ENCODE data around the gene DCUN1D3. TPM values are rescaled to one million over a fixed set of nuclear protein-coding genes. Genes with fewer than 3 reads are reported as not detected.

The DCUN1D3 gene
- total and polyA plus RNA-seq, 2 donors (not counting 1 experiment from before 2014, with no cell fraction given): 20.4 to 42.8 TPM

DNA sequence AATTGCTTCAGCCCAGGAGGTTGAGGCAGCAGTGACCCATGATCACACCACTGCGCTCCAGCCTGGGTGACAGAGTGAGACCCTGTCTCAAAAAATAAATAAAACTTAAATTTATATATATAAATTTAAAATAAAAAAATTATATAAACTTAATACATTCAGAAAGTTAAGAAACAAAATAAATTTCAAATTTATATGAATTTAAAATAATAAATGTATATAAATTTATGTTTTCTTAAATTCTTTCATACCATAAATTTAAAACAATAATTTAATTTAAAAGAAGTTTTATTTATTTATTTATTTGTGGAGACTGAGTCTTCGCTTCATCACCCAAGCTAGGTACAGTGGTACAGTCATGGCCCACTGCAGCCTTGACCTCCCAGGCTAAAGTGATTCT lies 20.6 kb upstream of the DCUN1D3 start:
- no peak overlapping the region for H3K9ac ChIP-seq (ENCODE audit: insufficient read depth, low read length)
- no peak overlapping the region for H3K27ac ChIP-seq (ENCODE audit: insufficient read depth, low read length)
- H3K9me3 ChIP-seq (ENCODE audit: control insufficient read depth, insufficient read depth, low read depth, low read length): no peaks in the 10 kb centered on the region
- no peaks in the 10 kb centered on the region for H4K20me1 ChIP-seq (ENCODE audit: control insufficient read depth, extremely low read depth, insufficient read depth, low read length)
- H3K4me3 ChIP-seq (replicated peaks in 1 of 4; ENCODE audit: control extremely low read depth in 1 of 4, insufficient read depth in 1 of 4, low read depth in 3 of 4, low read length in 4 of 4): no peak overlapping the region
- no peaks in the 10 kb centered on the region for H3K79me2 ChIP-seq (ENCODE audit: control insufficient read depth, insufficient read depth, low read length)
- H3K4me2 ChIP-seq (ENCODE audit: extremely low read depth, insufficient read depth, low read length): no peak overlapping the region
- no peak for TF ChIP-seq EZH2 (IDR thresholded peaks at IDR 0.05; ENCODE audit: low read length, missing control alignments)
- TF ChIP-seq, protein P1, sequence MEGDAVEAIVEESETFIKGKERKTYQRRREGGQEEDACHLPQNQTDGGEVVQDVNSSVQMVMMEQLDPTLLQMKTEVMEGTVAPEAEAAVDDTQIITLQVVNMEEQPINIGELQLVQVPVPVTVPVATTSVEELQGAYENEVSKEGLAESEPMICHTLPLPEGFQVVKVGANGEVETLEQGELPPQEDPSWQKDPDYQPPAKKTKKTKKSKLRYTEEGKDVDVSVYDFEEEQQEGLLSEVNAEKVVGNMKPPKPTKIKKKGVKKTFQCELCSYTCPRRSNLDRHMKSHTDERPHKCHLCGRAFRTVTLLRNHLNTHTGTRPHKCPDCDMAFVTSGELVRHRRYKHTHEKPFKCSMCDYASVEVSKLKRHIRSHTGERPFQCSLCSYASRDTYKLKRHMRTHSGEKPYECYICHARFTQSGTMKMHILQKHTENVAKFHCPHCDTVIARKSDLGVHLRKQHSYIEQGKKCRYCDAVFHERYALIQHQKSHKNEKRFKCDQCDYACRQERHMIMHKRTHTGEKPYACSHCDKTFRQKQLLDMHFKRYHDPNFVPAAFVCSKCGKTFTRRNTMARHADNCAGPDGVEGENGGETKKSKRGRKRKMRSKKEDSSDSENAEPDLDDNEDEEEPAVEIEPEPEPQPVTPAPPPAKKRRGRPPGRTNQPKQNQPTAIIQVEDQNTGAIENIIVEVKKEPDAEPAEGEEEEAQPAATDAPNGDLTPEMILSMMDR (conservative IDR thresholded peaks at IDR 0.05 in 1 of 2, IDR thresholded peaks at IDR 0.05 in 1 of 2; ENCODE audit: low read depth in 1 of 2, low read length in 2 of 2): no peak
- DNase-seq (ENCODE audit: low read depth in 2 of 2): no peak
- no peak overlapping the region for H2AFZ ChIP-seq (ENCODE audit: low read length)
- H3K4me1 ChIP-seq (ENCODE audit: control insufficient read depth, extremely low read depth, insufficient read depth, low read length): peaks cover 9% of the 10 kb centered on the region
- no peaks in the 10 kb centered on the region for H3K36me3 ChIP-seq (ENCODE audit: control insufficient read depth, insufficient read depth, low read length)
- no peaks in the 10 kb centered on the region for H3K27me3 ChIP-seq (ENCODE audit: control insufficient read depth, insufficient read depth, low read length)

DNA sequence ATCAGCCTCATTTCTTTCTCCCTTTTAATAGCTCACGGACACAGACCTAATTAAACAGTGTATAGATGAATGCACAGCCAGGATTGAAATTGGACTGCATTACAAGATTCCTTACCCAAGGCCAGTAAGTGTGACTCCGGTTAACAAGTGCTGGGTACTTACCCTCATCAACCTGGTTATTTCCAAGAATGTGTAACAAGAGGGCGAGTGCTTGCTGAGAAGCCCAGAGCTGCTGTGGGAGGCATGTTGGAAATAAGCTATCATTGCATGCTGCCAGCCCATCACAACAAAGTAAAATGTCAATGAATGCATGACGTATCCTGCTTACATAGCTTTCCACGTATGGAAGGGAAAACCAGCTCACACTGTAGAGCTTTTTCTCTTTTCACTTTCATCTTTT lies 19.9 kb upstream of the DCUN1D3 start:
- Histone ChIP-seq H3K36me3 (ENCODE audit: control insufficient read depth, insufficient read depth, low read length) (no peaks in the 10 kb centered on the region), H3K9ac (ENCODE audit: insufficient read depth, low read length) (no peak overlapping the region), H3K9me3 (ENCODE audit: control insufficient read depth, insufficient read depth, low read depth, low read length) (no peaks in the 10 kb centered on the region), H3K4me3 (replicated peaks in 1 of 4; ENCODE audit: control extremely low read depth in 1 of 4, insufficient read depth in 1 of 4, low read depth in 3 of 4, low read length in 4 of 4) (no peak overlapping the region), H3K27ac (ENCODE audit: insufficient read depth, low read length) (no peak overlapping the region), H3K4me1 (ENCODE audit: control insufficient read depth, extremely low read depth, insufficient read depth, low read length) (peaks cover 9% of the 10 kb centered on the region), H3K79me2 (ENCODE audit: control insufficient read depth, insufficient read depth, low read length) (no peaks in the 10 kb centered on the region), H3K27me3 (ENCODE audit: control insufficient read depth, insufficient read depth, low read length) (no peaks in the 10 kb centered on the region), H2AFZ (ENCODE audit: low read length) (no peak overlapping the region), H3K4me2 (ENCODE audit: extremely low read depth, insufficient read depth, low read length) (no peak overlapping the region), H4K20me1 (ENCODE audit: control insufficient read depth, extremely low read depth, insufficient read depth, low read length) (no peaks in the 10 kb centered on the region)
- no peak for DNase-seq (ENCODE audit: low read depth in 2 of 2)
- TF ChIP-seq, protein P1 (conservative IDR thresholded peaks at IDR 0.05 in 1 of 2, IDR thresholded peaks at IDR 0.05 in 1 of 2; ENCODE audit: low read depth in 1 of 2, low read length in 2 of 2): no peak
- TF ChIP-seq EZH2 (IDR thresholded peaks at IDR 0.05; ENCODE audit: low read length, missing control alignments): no peak

DNA sequence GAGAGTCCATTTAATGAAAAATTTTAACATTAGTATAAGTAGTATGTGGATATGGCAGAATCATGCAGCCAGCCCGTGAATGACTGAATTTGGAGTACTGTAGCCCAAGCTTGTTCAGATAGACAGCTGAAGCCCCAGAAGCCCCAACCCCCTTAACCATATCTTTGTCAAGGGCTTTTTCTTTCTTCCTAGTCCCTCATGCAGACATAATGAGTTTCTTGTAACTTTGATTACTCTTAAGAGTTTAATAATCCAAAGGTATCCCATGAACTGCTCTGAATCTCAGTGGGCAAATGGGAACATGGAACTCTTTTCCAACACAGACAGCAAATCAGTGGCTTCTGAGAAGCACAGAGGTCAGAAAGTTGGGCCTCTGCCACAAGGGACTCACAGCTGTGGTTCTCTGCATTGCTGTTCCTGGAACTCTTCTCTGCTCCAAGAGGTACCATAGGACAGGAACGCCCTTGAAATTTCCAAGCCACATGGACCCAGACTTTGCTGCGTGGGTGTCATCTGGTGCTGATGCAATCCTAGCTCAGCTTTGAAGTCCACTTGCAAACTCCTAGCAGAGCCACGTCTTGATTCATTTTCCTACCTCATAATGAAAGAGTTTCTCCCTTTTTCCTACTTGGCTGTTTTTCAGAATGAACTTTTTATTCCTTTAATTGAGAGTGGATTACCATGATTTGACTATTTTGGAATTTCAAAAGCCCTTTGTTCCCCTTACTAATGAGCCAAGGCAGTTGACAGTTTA lies 18.5 kb upstream of the DCUN1D3 start:
- peak overlapping the region; percentile 30 for H3K27ac ChIP-seq (ENCODE audit: insufficient read depth, low read length)
- DNase-seq (ENCODE audit: low read depth in 2 of 2): peak; percentile 81 to 87
- peaks cover 9% of the 10 kb centered on the region for H3K4me1 ChIP-seq (ENCODE audit: control insufficient read depth, extremely low read depth, insufficient read depth, low read length)
- no peaks in the 10 kb centered on the region for H3K36me3 ChIP-seq (ENCODE audit: control insufficient read depth, insufficient read depth, low read length)
- TF ChIP-seq EZH2 (IDR thresholded peaks at IDR 0.05; ENCODE audit: low read length, missing control alignments): no peak
- TF ChIP-seq, protein P1 (conservative IDR thresholded peaks at IDR 0.05 in 1 of 2, IDR thresholded peaks at IDR 0.05 in 1 of 2; ENCODE audit: low read depth in 1 of 2, low read length in 2 of 2): no peak
- no peaks in the 10 kb centered on the region for H3K79me2 ChIP-seq (ENCODE audit: control insufficient read depth, insufficient read depth, low read length)
- no peaks in the 10 kb centered on the region for H4K20me1 ChIP-seq (ENCODE audit: control insufficient read depth, extremely low read depth, insufficient read depth, low read length)
- no peak overlapping the region for H3K9ac ChIP-seq (ENCODE audit: insufficient read depth, low read length)
- no peaks in the 10 kb centered on the region for H3K9me3 ChIP-seq (ENCODE audit: control insufficient read depth, insufficient read depth, low read depth, low read length)
- peak overlapping the region; percentile 40 for H3K4me2 ChIP-seq (ENCODE audit: extremely low read depth, insufficient read depth, low read length)
- no peak overlapping the region for H3K4me3 ChIP-seq (replicated peaks in 1 of 4; ENCODE audit: control extremely low read depth in 1 of 4, insufficient read depth in 1 of 4, low read depth in 3 of 4, low read length in 4 of 4)
- no peaks in the 10 kb centered on the region for H3K27me3 ChIP-seq (ENCODE audit: control insufficient read depth, insufficient read depth, low read length)
- peak overlapping the region; percentile 28 for H2AFZ ChIP-seq (ENCODE audit: low read length)

Measured in fibroblast of lung (primary cell).